HEK293 (cell line): Measurements from ENCODE around the gene ELOVL6.

Source experiments
- CTCF ChIA-PET: fragments of 350-600 bp; formaldehyde crosslinking; extraction: SDS; loops from one replicate; lab custom pipeline; 2021; ENCODE audit warnings: antibody characterized with exemption; lab: Yijun Ruan, JAX
- POLR2A ChIA-PET: fragments of 300-600 bp; formaldehyde crosslinking; extraction: SDS; loops from one replicate; lab custom pipeline; 2020; ENCODE audit warnings: antibody characterized with exemption, inconsistent platforms; lab: Yijun Ruan, JAX
- H3K27ac ChIP-seq: fragments of 200-500 bp; sonication (Bioruptor generic); 2 replicates; pipeline ENCODE4 v1.5.1; 2014; ENCODE audit warnings: low read depth, low read length, control low read depth, inconsistent platforms; ENCODE audit errors: extremely low read depth
- H3K36me3 ChIP-seq, 2 experiments: fragments of 200-500 bp in 1 of 2; sonication (Bioruptor generic) in 1 of 2; 1 replicate in 1 of 2; 2 replicates in 1 of 2; pipeline ENCODE4 v1.5.1; 2014 to 2017; ENCODE audit warnings: inconsistent platforms in 2 of 2, low read length in 2 of 2; ENCODE audit not compliant: control insufficient read depth in 2 of 2, insufficient read depth in 1 of 2
- H3K4me1 ChIP-seq: fragments of 200-500 bp; sonication (Bioruptor generic); 2 replicates; pipeline ENCODE4 v1.5.1; 2014; ENCODE audit warnings: mild to moderate bottlenecking, low read length, inconsistent platforms; ENCODE audit not compliant: control insufficient read depth, insufficient read depth
- H3K4me3 ChIP-seq: 2 replicates; pipeline ENCODE4 v1.5.1; 2011; ENCODE audit warnings: low read depth, mild to moderate bottlenecking, control low read depth, low read length, moderate library complexity
- H3K9me3 ChIP-seq: fragments of 200-500 bp; sonication (Bioruptor generic); 2 replicates; pipeline ENCODE4 v1.5.1; 2014; ENCODE audit warnings: low read depth, low read length, inconsistent platforms; ENCODE audit not compliant: control insufficient read depth, insufficient read depth
- KLF16 ChIP-seq: fragments of 450-650 bp; formaldehyde crosslinking; IDR thresholded peaks from 2 replicates; pipeline ENCODE4 v1.5.1; 2017; ENCODE audit warnings: missing biosample characterization, missing genetic modification characterization
- RBAK ChIP-seq: fragments of 450-650 bp; formaldehyde crosslinking; IDR thresholded peaks from 2 replicates; pipeline ENCODE4 v1.5.1; 2016; ENCODE audit warnings: missing biosample characterization, missing genetic modification characterization
- YY1 ChIP-seq: fragments of 450-650 bp; formaldehyde crosslinking; IDR thresholded peaks from 2 replicates; pipeline ENCODE4 v1.5.1; 2018; ENCODE audit warnings: missing biosample characterization, missing genetic modification characterization
- ZBTB7A ChIP-seq: fragments of 450-650 bp; formaldehyde crosslinking; IDR thresholded peaks from 2 replicates; pipeline ENCODE4 v1.5.1; 2016; ENCODE audit warnings: low read depth, missing biosample characterization, missing genetic modification characterization
- ZNF138 ChIP-seq: fragments of 450-650 bp; formaldehyde crosslinking; IDR thresholded peaks from 2 replicates; pipeline ENCODE4 v1.5.1; 2016; ENCODE audit warnings: missing biosample characterization, missing genetic modification characterization, borderline replicate concordance
- ZNF155 ChIP-seq: fragments of 450-650 bp; formaldehyde crosslinking; IDR thresholded peaks from 2 replicates; pipeline ENCODE4 v1.5.1; 2016; ENCODE audit warnings: missing biosample characterization, missing genetic modification characterization
- ZNF223 ChIP-seq: fragments of 450-650 bp; formaldehyde crosslinking; IDR thresholded peaks from 2 replicates; pipeline ENCODE4 v1.5.1; 2016; ENCODE audit warnings: missing biosample characterization, missing genetic modification characterization
- ZNF394 ChIP-seq: fragments of 450-650 bp; formaldehyde crosslinking; IDR thresholded peaks from 2 replicates; pipeline ENCODE4 v1.5.1; 2016; ENCODE audit warnings: missing biosample characterization, missing genetic modification characterization, mild to moderate bottlenecking, moderate library complexity, borderline replicate concordance
- ZNF555 ChIP-seq: fragments of 450-650 bp; formaldehyde crosslinking; conservative IDR thresholded peaks from 2 replicates; pipeline ENCODE4 v1.5.1; 2017; ENCODE audit warnings: missing biosample characterization, mild to moderate bottlenecking, missing genetic modification characterization, inconsistent platforms
- ZNF621 ChIP-seq: fragments of 450-650 bp; formaldehyde crosslinking; IDR thresholded peaks from 2 replicates; pipeline ENCODE4 v1.5.1; 2017; ENCODE audit warnings: missing biosample characterization, missing genetic modification characterization
- ZNF677 ChIP-seq: fragments of 450-650 bp; IDR thresholded peaks from 2 replicates; pipeline ENCODE4 v1.5.0; 2018; ENCODE audit warnings: missing biosample characterization, mild to moderate bottlenecking, missing genetic modification characterization, moderate library complexity
- ZNF830 ChIP-seq: fragments of 450-650 bp; IDR thresholded peaks from 2 replicates; pipeline ENCODE4 v1.5.0; 2018; ENCODE audit warnings: missing biosample characterization, missing genetic modification characterization, low read depth, mild to moderate bottlenecking, moderate library complexity
- TF ChIP-seq, protein P1 (sequence below): fragments of 450-650 bp; formaldehyde crosslinking; IDR thresholded peaks from 2 replicates; pipeline ENCODE4 v1.5.1; 2016; ENCODE audit warnings: missing biosample characterization, missing genetic modification characterization
- TF ChIP-seq, protein P2 (sequence below): fragments of 450-650 bp; formaldehyde crosslinking; IDR thresholded peaks from 2 replicates; pipeline ENCODE4 v1.5.1; 2017; ENCODE audit warnings: missing biosample characterization, missing genetic modification characterization
- TF ChIP-seq, protein P3 (sequence below): fragments of 450-650 bp; formaldehyde crosslinking; IDR thresholded peaks from 2 replicates; pipeline ENCODE4 v1.5.1; 2016; ENCODE audit warnings: missing biosample characterization, missing genetic modification characterization
- TF ChIP-seq, protein P4 (sequence below): fragments of 450-650 bp; IDR thresholded peaks from 2 replicates; pipeline ENCODE4 v1.5.1; 2018; ENCODE audit warnings: missing biosample characterization, mild to moderate bottlenecking, missing genetic modification characterization
- TF ChIP-seq, protein P5 (sequence below): fragments of 450-650 bp; formaldehyde crosslinking; IDR thresholded peaks from 2 replicates; pipeline ENCODE4 v1.5.1; 2017; ENCODE audit warnings: missing biosample characterization, missing genetic modification characterization

The ELOVL6 gene

DNA sequence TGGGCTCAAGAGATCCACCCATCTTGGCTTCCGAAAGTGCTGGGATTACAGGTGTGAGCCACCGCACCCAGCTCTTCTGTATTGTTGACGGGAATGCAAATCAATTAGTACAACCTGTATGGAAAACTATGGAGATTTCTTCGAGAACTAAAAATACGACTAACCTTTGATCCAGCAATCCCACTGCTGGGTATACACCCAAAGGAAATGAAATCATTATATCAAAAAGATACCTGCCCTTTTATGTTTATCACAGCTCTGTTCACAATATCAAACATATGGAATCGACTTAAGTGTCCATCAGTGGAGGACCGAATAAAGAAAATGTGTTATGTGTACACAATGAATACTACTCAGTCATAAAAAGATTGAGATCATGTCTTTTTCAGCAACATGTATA, 49.3 kb downstream of the ELOVL6 start:
- Histone ChIP-seq H3K9me3 (no peaks in the 10 kb centered on the region), H3K36me3 (no peaks in the 10 kb centered on the region), H3K4me3 (no peak overlapping the region), H3K27ac (no peak overlapping the region), H3K4me1 (no peaks in the 10 kb centered on the region)
- CTCF ChIA-PET = no interaction called here
- POLR2A ChIA-PET = no interaction called here
- TF ChIP-seq, protein P1, sequence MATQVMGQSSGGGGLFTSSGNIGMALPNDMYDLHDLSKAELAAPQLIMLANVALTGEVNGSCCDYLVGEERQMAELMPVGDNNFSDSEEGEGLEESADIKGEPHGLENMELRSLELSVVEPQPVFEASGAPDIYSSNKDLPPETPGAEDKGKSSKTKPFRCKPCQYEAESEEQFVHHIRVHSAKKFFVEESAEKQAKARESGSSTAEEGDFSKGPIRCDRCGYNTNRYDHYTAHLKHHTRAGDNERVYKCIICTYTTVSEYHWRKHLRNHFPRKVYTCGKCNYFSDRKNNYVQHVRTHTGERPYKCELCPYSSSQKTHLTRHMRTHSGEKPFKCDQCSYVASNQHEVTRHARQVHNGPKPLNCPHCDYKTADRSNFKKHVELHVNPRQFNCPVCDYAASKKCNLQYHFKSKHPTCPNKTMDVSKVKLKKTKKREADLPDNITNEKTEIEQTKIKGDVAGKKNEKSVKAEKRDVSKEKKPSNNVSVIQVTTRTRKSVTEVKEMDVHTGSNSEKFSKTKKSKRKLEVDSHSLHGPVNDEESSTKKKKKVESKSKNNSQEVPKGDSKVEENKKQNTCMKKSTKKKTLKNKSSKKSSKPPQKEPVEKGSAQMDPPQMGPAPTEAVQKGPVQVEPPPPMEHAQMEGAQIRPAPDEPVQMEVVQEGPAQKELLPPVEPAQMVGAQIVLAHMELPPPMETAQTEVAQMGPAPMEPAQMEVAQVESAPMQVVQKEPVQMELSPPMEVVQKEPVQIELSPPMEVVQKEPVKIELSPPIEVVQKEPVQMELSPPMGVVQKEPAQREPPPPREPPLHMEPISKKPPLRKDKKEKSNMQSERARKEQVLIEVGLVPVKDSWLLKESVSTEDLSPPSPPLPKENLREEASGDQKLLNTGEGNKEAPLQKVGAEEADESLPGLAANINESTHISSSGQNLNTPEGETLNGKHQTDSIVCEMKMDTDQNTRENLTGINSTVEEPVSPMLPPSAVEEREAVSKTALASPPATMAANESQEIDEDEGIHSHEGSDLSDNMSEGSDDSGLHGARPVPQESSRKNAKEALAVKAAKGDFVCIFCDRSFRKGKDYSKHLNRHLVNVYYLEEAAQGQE = no peak
- TF ChIP-seq ZNF621 (tag by site-specific recombination) = no peak
- TF ChIP-seq ZNF555 (tag by site-specific recombination) = no peak
- TF ChIP-seq, protein P2, sequence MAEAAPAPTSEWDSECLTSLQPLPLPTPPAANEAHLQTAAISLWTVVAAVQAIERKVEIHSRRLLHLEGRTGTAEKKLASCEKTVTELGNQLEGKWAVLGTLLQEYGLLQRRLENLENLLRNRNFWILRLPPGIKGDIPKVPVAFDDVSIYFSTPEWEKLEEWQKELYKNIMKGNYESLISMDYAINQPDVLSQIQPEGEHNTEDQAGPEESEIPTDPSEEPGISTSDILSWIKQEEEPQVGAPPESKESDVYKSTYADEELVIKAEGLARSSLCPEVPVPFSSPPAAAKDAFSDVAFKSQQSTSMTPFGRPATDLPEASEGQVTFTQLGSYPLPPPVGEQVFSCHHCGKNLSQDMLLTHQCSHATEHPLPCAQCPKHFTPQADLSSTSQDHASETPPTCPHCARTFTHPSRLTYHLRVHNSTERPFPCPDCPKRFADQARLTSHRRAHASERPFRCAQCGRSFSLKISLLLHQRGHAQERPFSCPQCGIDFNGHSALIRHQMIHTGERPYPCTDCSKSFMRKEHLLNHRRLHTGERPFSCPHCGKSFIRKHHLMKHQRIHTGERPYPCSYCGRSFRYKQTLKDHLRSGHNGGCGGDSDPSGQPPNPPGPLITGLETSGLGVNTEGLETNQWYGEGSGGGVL (tag by site-specific recombination) = no peak
- TF ChIP-seq YY1 (tag by site-specific recombination) = no peak
- TF ChIP-seq, protein P3, sequence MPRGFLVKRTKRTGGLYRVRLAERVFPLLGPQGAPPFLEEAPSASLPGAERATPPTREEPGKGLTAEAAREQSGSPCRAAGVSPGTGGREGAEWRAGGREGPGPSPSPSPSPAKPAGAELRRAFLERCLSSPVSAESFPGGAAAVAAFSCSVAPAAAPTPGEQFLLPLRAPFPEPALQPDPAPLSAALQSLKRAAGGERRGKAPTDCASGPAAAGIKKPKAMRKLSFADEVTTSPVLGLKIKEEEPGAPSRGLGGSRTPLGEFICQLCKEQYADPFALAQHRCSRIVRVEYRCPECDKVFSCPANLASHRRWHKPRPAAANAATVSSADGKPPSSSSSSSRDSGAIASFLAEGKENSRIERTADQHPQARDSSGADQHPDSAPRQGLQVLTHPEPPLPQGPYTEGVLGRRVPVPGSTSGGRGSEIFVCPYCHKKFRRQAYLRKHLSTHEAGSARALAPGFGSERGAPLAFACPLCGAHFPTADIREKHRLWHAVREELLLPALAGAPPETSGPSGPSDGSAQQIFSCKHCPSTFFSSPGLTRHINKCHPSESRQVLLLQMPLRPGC = no peak
- no peak for TF ChIP-seq ZNF677 (tag by site-specific recombination)
- TF ChIP-seq, protein P4, sequence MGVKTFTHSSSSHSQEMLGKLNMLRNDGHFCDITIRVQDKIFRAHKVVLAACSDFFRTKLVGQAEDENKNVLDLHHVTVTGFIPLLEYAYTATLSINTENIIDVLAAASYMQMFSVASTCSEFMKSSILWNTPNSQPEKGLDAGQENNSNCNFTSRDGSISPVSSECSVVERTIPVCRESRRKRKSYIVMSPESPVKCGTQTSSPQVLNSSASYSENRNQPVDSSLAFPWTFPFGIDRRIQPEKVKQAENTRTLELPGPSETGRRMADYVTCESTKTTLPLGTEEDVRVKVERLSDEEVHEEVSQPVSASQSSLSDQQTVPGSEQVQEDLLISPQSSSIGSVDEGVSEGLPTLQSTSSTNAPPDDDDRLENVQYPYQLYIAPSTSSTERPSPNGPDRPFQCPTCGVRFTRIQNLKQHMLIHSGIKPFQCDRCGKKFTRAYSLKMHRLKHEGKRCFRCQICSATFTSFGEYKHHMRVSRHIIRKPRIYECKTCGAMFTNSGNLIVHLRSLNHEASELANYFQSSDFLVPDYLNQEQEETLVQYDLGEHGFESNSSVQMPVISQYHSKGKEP (tag by site-specific recombination) = no peak
- TF ChIP-seq ZBTB7A (tag by site-specific recombination) = no peak
- TF ChIP-seq, protein P5, sequence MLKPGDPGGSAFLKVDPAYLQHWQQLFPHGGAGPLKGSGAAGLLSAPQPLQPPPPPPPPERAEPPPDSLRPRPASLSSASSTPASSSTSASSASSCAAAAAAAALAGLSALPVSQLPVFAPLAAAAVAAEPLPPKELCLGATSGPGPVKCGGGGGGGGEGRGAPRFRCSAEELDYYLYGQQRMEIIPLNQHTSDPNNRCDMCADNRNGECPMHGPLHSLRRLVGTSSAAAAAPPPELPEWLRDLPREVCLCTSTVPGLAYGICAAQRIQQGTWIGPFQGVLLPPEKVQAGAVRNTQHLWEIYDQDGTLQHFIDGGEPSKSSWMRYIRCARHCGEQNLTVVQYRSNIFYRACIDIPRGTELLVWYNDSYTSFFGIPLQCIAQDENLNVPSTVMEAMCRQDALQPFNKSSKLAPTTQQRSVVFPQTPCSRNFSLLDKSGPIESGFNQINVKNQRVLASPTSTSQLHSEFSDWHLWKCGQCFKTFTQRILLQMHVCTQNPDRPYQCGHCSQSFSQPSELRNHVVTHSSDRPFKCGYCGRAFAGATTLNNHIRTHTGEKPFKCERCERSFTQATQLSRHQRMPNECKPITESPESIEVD = no peak

DNA sequence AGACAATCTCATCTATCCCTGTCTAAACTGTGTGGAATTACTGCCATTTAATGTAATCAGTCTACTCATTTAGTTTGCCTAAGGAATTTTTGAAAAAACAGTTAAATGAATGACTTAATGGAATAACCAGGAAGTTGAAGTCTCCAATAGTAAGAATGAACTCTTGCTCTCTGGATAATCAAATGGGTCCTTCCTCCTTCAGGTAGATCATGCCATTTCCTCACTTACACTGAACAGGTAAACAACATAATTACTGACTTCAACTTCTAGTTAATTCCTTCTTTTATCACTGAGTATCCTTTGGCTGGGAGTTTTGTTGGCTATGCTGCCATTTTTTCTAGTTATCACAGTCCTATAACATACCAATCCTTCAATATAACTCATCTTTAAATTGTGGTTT, 56.0 kb downstream of the ELOVL6 start:
- no peak for TF ChIP-seq ZNF223 (tag by site-specific recombination)
- no peak for TF ChIP-seq KLF16 (tag by site-specific recombination)
- no peak for TF ChIP-seq RBAK (tag by site-specific recombination)
- no peak for TF ChIP-seq ZNF394 (tag by site-specific recombination)
- TF ChIP-seq ZNF138 (tag by site-specific recombination) = no peak
- TF ChIP-seq ZNF830 (tag by site-specific recombination) = no peak
- TF ChIP-seq ZNF155 = no peak
- TF ChIP-seq, all 188 proteins: peak for 0
- Histone ChIP-seq H3K36me3 (no peaks in the 10 kb centered on the region), H3K4me3 (no peak overlapping the region), H3K9me3 (no peaks in the 10 kb centered on the region), H3K4me1 (0 out of 2 replicates have a peak, but pooled peaks cover 7% of the 10 kb centered on the region), H3K27ac (no peak overlapping the region)
- ChIA-PET CTCF (no interaction called here), POLR2A (no interaction called here)
